Measurements from ENCODE around the gene CLCNKA.

DNA sequence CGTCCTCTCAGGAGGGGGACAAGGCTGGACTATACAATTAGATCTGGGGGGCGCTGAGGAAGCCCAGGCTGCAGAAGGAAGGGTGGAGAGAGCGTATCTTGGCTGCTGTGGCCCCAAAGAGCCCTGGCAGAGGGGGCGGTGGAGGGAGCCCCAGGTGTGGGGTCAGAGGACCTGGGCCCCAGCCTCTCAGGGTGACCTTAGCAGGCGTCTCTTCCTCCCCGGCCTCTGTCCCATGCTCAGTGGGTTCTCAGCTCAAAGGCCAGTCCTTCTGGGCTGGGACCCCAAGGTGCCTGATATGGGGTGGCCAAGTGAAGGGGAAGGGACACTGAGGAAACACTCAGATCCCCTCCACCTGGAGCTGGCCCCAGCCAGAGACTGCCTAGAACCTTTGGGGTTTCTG, 49.8 kb downstream of the CLCNKA start:
- TF ChIP-seq CTCF (IDR thresholded peaks at IDR 0.05; ENCODE audit: borderline replicate concordance, extremely low read depth, low read length, poor library complexity, severe bottlenecking) (no peak), EZH2 (IDR thresholded peaks at IDR 0.05; ENCODE audit: borderline replicate concordance, low read depth, low read length, severe bottlenecking) (no peak)
